GM20431 (cell line): Measurements from ENCODE around the gene OTOG.

Experiments
- in situ Hi-C: fragments of 300-500 bp; cut with MseI, MboI; formaldehyde crosslinking; loops from one replicate; pipeline ENCODE4 v1.15.0; 2020; ENCODE audit warnings: low sequenced_read_pairs; ENCODE audit not compliant: unreplicated experiment

The OTOG gene

DNA sequence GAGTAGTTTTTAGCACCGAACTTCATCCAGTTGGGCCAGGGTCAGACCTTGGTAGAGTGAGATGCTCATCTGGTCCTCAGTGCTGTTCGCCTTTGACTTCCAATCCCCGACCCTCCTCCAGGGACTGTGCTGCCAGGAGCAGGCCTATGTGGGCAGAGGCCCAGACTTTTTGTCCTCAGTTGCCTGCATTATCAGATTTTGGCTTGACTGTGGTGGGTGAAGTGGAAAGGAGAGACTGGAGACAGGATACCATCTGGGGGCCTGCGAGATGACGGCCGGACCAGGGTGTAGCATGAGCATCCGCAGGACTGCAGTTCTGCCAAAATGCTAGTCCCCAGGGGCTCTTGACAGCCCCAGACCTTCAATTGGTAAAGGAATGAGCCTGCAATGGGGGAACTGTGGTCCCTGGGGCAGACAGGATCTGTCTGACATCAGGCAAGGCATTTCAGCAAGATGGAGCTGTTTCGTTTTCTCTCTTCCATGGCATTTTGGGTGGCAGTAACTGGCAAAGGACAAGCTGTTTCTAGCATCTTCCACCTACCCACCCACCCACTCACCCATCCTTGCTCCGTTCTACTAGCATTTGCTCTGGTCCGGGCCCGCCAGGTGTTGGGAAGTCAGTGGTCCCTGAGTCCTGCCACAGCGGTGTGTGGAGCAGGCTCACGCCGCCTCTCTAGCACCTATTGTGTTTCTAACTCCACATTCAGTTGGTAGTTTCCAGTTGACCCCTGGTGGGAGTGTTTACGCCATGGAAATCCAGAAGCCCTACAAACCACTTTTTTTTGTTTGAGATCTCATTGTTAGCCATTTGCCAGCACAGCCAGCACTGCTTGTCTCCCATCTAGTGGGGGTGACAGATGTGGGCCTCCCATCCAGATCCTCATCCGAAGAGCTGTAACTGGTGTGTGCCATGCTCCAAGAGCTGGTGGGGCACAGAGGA, 53.5 kb downstream of the OTOG start:
- in situ Hi-C loops = no loop called here

DNA sequence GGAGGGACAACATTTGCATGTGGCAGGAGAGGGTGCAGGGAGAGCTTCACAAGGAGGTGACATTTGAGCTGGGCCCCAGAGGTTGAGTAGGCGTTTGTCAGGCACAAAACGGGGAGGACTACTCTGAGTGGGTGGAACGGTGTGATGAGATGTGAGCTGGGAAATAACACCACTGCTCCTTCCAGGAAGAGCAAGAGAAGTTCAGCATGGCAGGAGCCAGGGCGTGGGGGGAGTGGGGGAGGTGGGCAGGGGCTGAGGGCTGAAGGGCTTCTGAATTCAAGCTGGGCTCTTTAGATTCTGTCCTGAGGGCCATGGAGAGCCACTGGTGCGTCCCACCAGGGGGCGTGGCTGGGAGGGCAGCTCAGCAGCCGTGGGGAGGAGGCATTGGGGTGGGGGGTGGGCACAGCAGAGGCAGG, 54.2 kb downstream of the OTOG start:
- in situ Hi-C loops = no loop called here

DNA sequence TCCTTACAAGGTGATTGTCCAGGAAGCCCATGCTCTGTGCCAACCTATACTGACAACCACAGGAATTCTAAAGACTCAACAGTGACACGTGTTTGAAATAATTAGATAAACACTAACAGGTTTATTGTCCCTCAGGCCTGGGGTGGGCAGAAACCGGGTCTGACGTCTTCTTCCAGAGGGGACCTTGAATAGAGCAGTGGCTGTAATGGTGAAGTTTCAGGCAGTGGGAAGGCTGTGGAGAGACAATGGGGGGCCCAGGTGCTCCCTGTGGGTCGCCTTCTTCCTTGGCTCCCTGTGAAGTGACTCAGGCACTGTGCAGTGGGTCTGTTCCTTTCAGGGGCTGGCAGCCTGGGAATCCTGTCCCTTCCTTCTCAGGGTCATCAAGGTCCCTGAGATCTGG, 54.6 kb downstream of the OTOG start:
- in situ Hi-C loops = no loop called here

DNA sequence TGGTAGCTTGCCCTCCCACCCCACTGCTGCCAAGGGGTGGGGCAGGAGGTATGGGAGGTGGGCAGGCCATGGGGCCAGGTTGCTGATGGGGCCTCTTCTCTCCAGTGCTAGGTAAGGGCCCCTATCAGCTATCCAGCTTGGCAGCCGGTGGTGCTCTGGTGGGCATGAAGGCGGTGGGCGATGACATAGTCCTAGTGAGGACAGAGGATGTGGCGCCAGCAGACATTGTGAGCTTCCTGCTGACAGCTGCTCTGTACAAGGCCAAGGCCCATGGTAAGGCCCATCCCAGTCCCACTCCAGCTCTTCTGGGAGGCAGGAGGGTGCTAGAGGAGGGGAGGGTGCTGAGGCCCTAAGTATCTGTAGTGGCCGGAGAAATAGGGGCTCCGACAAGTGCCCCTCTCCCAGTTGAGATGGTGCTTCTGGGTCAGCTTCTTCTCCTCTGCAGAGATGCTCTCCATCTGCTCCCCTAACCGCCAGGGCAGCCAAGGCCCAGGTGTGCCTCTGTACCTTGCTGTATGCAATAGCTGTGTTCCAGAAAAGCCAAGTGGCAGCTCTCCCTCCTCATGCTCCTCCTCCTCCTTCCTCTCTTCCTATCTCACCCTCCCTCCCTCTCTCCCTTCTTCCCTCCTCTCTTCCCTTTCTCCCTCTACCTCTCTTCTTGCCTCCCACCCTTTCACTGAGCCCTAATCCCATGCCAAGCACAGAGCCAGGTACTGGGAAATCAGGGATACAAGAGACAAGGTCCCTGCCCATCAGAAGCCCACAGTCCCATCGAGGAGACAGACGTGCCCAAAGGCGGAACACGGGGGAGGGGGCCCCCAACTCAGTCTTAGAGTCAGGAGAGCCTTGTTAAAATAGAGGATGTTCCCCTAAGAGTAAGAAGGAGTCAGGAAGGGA, 55.3 kb downstream of the OTOG start:
- in situ Hi-C loops = no loop called here

DNA sequence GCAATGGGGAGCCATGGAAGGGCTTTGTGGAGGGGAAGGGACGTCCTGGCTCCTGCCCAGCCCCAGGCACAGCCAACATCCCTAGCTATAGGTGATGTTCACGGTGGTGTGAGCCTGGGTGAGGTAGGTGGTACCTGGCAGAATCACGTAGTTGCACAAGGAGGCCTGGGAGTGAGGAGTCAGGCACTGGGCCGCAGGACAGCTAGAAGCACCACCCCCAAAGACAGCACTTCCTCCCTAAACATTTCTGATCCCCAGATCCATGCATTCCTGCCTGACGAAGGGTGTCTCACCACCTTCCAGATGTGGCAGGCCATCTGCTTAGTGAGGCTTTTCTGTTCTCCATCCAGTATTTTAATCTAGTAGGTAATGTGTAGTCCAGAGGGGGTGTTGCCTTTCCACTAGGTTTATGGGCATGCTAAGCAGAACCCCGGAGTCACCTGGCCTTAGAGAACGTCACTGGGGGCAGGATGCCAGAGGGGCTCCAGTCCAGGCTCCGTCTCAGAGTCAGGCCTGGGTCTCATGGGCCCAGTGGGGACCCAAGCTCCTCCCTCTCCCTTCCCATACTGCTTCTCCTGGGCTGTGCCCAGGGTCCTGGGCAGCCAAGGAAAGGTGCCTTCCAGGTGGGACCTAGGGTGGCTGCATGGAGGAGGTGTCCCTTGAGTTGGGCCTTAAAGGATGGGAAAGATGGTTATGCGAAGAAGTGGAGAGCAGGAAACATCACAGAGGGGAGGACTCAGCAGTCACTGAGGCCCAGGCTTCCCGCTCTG, 56.2 kb downstream of the OTOG start:
- in situ Hi-C loops = no loop called here

DNA sequence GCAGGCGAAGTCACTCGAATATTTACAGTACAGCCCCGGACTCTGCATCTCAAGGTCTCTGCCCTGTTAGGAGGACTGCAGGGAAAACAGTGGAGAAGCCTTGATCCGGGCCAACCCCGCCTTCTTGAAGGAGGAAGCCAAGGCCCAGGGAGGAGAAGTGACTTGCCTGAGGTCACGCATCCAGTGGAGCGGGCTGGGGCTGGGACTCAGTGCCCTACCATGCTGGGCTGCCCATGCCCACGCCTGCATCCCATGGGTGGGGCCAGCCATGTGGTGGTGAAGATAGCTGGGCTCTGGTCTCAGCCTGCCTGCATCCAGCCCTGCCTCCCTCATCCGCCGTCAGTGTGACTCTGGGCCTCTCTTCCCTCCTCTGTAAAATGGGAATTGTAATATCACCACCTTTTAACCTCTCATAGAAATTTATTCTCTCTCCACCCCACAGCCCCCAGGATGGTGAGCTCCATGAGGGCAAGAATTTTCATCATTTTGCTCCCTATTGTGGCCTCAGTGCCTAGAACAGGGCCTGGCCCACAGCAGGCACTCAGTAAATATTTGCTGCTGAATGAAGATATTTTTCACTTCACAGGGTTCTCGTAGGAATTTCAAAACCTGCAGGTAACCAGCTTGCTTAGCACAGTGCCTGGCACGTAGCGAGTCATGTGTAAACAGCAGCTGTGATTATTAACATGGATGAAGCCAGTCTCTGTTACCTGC, 57.3 kb downstream of the OTOG start:
- in situ Hi-C loops = no loop called here

DNA sequence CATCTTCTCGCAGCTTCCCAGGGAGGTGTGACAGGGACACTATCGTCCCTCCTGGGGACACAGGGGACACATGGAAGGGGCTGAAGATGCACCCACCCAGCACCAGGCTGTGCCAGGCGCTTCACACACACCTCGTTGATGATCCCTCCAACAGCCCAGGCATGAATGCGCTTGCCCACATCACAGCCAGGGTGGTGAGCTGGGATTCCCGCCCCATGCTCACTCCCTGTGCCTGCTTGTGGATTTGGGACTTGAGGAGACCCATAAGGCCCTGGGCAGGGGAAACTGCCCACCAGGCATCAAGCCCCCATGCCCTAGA, 57.8 kb downstream of the OTOG start:
- in situ Hi-C loops = no loop called here

DNA sequence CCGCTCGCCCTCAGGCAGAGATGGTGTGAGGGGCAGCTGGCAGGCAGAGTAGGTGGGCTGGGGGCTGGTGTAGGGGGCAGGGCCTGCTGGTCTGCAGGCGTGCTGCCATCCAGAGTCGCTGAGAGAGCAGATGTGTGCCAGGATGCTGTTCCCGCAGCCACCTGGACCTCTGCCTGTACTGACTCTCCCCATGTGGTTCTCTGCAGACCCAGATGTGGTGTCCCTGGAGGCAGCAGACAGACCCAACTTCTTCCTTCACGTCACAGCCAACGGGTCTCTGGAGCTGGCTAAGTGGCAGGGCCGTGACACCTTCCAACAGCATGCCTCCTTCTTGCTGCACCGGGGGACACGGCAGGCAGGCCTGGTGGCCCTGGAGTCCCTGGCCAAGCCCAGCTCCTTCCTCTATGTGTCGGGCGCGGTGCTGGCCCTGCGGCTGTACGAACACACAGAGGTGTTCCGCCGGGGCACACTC, 58.6 kb downstream of the OTOG start:
- in situ Hi-C loops = no loop called here

DNA sequence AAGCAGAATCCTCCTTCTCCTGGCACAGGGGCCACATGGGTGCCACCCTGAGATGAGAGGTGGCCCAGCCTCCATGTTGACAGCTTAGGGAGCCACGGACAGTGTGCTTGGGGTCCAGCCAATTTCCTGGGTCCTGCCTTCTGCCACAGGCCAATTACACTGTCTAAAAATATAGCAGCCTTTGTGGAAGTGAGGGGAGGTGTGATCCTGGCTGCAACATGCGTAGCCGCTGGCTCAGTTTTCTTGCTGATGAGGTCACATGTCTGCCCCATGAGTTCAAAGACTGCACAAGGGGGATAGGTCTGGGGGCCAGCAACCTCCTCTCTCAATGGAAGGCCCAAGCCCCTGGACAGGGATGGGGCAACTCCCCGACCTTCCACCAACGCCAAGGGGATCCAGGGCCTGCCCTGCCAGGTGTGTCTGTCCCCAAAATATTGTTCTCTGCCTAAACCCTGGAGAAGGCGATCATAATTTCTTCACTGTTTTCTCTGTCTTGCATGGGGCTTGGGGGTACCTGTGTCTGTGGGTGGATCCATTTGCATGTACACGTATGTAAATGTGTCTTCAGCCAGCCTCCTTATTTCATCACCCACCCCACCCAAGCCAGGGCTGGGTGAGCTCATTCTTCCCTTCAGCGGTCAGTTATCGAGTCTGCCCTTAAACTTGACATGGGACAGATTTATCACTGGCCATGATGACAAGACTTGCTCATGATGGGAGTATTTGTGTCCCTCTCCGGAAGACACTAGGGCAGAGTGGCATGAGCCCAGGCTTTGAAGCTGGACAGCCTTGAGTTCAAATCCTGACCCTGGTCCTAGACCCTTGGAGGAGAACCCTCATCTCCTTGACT, 59.4 kb downstream of the OTOG start:
- in situ Hi-C loops = no loop called here

DNA sequence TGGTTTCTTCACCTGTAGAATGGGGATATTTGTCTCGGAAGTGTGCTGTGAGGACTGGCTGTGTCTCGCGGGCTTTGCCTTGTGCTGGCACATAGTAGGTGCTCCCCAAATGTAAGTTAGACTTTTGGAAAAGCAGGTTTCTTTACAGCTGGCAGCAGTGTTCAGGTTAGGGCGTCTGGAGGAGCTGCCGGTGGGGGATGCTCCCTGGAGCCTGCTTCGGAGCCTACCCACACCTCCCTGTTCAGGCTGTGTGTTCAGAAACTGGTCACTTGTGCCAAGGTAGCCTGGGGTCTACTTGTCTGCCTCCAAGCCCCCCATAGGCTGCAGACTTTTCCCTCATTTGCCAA, 60.0 kb downstream of the OTOG start:
- in situ Hi-C loops = no loop called here

DNA sequence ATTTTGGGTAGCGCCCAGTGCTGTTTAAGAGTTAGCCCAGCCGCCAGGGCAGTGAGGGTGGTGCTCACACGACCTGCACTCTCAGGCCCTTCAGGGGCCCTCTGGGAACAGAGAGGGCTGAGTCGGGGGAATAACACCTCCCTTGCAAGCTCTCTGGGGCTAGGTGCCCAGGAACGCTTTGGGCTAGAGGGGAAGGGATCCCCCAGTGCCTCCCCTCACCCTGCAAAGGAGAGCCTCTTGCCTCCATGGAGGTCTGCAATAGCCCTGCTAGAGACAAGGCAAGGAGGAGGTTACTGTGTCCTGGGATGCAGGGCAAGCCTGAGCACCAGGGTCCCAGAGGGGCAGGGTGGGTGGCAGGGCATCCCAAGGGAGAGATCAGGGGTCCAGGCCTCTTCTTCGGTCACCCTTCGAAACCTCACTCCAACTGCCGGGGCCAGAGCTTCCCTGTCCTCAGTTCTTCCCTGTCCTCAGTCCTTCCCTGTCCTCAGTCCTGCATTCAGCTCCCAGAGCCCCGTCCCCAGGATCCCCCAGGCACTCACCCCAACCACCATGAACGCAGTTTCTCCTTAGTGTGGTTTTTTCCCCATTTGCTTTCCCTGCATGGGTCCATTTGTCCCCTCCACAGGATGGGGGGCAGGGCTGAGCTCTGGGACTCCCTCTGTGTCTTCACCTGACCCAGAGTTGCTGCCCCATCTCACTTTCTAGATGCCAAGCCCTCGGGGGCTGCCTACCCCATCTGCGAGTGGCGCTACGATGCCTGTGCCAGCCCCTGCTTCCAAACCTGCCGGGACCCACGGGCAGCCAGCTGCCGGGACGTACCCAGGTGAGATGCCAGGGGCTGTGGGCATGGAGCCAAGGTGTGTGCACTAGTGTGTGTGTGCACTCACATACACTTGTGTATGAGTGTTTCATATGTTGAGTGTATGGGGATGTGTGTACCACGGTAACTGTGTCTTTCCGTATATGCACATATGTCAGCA, 60.8 kb downstream of the OTOG start:
- in situ Hi-C loops = no loop called here

DNA sequence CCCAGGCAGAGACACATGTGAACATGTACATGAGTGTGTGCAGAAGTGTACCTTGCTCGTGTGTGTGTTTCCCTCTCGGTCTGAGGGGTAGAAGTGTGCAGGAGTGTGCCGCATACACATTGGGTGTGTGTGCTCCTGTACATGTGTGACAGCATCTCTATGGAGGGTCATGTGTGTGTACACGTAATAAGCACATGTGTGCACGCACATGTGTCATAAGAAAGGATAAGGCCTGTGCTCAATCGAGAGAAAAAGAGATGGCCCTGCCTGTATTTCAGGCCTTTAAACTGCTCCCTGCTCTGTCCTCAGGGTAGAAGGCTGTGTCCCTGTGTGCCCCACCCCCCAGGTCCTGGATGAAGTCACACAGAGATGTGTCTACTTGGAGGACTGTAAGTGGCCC, 61.8 kb downstream of the OTOG start:
- in situ Hi-C loops = no loop called here

DNA sequence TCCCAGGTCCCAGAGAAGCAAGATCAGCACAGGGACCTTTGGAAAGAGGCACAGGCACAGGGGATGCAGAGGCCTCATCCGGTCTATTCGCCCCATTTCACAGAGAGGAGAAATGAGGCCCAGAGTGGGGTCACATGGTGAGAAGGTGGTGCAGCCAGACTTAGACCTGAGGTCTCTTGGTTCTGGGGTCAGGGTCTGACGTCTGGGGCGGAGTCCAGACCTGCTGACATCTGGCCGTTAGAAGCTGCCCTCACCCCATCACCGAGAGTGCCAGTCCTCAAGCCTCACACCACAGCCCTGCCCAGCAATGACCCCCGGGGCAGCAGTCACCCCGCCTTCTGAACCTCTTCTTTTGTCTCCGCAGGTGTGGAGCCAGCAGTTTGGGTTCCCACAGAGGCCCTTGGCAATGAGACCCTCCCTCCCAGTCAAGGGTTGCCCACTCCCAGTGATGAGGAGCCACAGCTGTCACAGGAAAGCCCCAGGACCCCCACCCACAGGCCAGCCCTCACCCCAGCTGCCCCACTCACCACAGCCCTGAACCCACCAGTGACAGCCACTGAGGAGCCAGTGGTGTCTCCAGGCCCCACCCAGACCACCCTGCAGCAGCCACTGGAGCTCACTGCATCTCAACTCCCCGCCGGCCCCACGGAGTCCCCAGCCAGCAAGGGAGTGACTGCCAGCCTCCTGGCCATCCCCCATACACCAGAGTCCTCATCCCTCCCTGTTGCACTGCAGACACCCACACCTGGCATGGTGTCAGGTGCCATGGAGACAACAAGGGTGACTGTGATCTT, 62.4 kb downstream of the OTOG start:
- in situ Hi-C loops = no loop called here

DNA sequence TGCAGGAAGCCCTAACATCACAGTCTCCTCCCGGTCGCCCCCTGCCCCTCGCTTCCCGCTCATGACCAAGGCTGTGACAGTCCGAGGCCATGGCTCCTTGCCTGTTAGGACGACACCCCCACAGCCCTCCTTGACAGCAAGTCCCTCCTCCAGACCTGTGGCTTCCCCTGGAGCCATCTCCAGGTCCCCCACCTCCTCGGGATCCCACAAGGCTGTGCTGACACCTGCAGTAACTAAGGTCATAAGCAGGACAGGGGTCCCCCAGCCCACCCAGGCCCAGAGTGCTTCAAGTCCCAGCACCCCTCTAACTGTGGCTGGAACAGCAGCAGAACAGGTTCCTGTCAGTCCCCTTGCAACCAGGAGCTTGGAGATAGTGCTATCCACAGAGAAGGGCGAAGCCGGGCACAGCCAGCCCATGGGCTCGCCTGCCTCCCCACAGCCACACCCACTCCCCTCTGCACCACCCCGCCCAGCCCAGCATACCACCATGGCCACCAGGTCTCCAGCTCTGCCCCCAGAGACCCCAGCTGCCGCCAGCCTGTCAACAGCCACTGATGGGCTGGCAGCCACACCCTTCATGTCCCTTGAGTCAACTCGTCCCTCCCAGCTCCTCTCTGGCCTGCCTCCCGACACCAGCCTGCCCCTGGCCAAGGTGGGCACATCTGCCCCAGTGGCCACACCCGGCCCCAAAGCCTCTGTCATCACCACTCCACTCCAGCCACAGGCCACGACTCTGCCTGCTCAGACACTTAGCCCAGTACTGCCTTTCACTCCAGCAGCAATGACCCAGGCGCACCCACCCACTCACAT, 63.2 kb downstream of the OTOG start:
- in situ Hi-C loops = no loop called here

DNA sequence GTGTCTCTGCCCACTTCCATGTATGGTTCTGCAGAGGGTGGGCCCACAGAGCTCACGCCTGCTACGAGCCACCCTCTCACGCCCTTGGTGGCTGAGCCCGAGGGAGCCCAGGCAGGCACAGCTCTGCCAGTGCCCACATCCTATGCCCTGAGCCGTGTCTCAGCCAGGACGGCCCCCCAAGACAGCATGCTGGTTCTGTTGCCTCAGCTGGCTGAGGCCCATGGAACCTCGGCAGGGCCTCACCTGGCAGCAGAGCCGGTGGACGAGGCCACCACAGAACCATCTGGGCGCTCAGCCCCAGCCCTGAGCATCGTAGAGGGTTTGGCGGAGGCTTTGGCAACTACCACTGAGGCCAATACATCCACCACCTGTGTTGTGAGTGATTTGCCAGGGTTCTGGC, 64.0 kb downstream of the OTOG start:
- in situ Hi-C loops = no loop called here

DNA sequence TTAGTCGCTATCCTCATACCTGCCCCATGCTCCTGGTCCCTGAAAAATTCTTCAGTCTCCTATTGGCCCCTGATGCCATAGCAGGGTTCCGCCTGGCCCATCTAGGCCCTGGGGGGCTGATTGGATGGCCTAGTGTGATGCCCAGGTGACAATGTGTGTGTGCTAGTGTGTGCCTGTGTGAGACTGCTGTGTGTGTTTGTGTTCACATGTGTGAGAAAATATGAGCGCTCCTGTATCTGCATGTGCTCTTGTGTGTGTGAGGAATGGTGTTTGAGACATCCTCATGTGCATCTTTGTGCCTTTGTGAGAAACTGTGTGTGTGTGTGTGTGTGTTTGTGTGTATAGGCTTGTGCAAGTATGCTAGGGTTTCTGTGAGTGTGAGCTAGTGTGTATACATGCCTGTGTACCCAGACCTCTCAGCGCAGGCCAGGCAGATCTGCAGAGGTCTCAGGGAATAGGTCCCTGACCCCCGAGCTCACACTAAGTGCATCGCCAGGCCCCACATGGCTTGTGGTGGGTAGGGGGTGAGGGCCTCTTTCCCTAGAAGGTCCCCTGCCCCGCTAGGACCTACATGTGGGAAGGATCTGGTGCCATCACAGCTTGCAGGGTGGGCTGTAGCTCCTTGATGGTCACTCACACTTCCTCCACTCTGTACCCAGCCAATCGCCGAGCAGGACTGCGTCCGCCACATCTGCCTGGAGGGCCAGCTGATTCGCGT, 64.6 kb downstream of the OTOG start:
- in situ Hi-C loops = no loop called here
